H1 (cell line): ENCODE data around the gene CELSR1. TPM values are rescaled to one million over a fixed set of nuclear protein-coding genes. Genes with fewer than 3 reads are reported as not detected.

Source experiments
- CTCF ChIA-PET: fragments of 300-600 bp; sonication (Branson Sonifier 250); formaldehyde crosslinking; loops from one replicate; lab custom pipeline; 2021; ENCODE audit not compliant: partially characterized antibody; lab: Charles Lee
- POLR2A ChIA-PET: fragments of 300-600 bp; sonication (Branson Sonifier 250); formaldehyde crosslinking; loops from one replicate; lab custom pipeline; 2021; ENCODE audit warnings: inconsistent platforms; ENCODE audit not compliant: partially characterized antibody; lab: Charles Lee
- DNase-seq, 2 experiments: peaks; one replicate each; pipeline versions ENCODE4 v3.0.0 to v3.0.0-alpha.2; 2010 to 2022; ENCODE audit warnings: low spot score in 2 of 2, low read depth in 1 of 2, mixed read lengths in 1 of 2
- FAIRE-seq: peaks from 2 replicates; lab custom pipeline; 2011; peaks lifted over from hg19 to GRCh38; lab: Jason Lieb, UNC
- H2AFZ ChIP-seq: 2 replicates; pipeline ENCODE4 v1.8.1; 2012; ENCODE audit warnings: low read length, inconsistent platforms
- H2AK5ac ChIP-seq: 2 replicates; pipeline ENCODE4 v1.6.1; 2013; ENCODE audit warnings: low read depth, low read length
- H2BK120ac ChIP-seq: replicated peaks from 2 replicates; pipeline ENCODE3; 2013; ENCODE audit warnings: low read depth, low read length, inconsistent platforms
- H2BK12ac ChIP-seq: 2 replicates; pipeline ENCODE4 v1.6.1; 2013; ENCODE audit warnings: low read depth, low read length
- H2BK15ac ChIP-seq: 2 replicates; pipeline ENCODE4 v1.6.1; 2013; ENCODE audit warnings: low read length
- H2BK20ac ChIP-seq: 2 replicates; pipeline ENCODE4 v1.6.1; 2013; ENCODE audit warnings: low read length
- H2BK5ac ChIP-seq: 2 replicates; pipeline ENCODE4 v1.6.1; 2013; ENCODE audit warnings: low read depth, low read length
- H3K14ac ChIP-seq: 2 replicates; pipeline ENCODE4 v1.6.1; 2013; ENCODE audit warnings: inconsistent platforms; ENCODE audit not compliant: insufficient read length
- H3K18ac ChIP-seq: 2 replicates; pipeline ENCODE4 v1.6.1; 2013; ENCODE audit warnings: low read length; ENCODE audit errors: extremely low read depth
- H3K23ac ChIP-seq: 2 replicates; pipeline ENCODE4 v1.6.1; 2013; ENCODE audit warnings: inconsistent platforms; ENCODE audit not compliant: insufficient read length
- H3K23me2 ChIP-seq: 2 replicates; pipeline ENCODE4 v1.6.1; 2013; ENCODE audit warnings: low read depth, low read length
- H3K27ac ChIP-seq: 2 replicates; pipeline ENCODE4 v1.6.1; 2011; ENCODE audit warnings: low read depth, low read length, inconsistent platforms
- H3K27me3 ChIP-seq, 4 experiments: replicated peaks in 1 of 4; 1 replicate in 1 of 4; 2 replicates in 3 of 4; pipeline versions ENCODE4 v1.6.1 to v1.8.1; 2011 to 2013; ENCODE audit warnings: low read length in 3 of 4, mild to moderate bottlenecking in 3 of 4, inconsistent platforms in 2 of 4, mixed read lengths in 2 of 4, moderate library complexity in 1 of 4; ENCODE audit not compliant: control insufficient read depth in 3 of 4, insufficient read depth in 3 of 4; ENCODE audit errors: extremely low read depth in 1 of 4
- H3K36me3 ChIP-seq, 4 experiments: 2 replicates each; pipeline versions ENCODE4 v1.6.1 to v1.8.1; 2011 to 2013; ENCODE audit warnings: mild to moderate bottlenecking in 4 of 4, low read length in 3 of 4, moderate library complexity in 2 of 4, control low read depth in 1 of 4, inconsistent platforms in 1 of 4; ENCODE audit not compliant: insufficient read depth in 4 of 4, control insufficient read depth in 2 of 4
- H3K4ac ChIP-seq: replicated peaks from 2 replicates; pipeline ENCODE3; 2013; ENCODE audit warnings: low read length, low read depth, mixed read lengths, inconsistent platforms; ENCODE audit not compliant: insufficient read length
- H3K4me1 ChIP-seq, 4 experiments: replicated peaks in 1 of 4; 1 replicate in 1 of 4; 2 replicates in 3 of 4; pipeline versions ENCODE4 v1.6.1 to v1.8.1; 2011 to 2013; ENCODE audit warnings: low read length in 3 of 4, inconsistent platforms in 2 of 4, mixed read lengths in 1 of 4; ENCODE audit not compliant: insufficient read depth in 4 of 4, control insufficient read depth in 3 of 4
- H3K4me2 ChIP-seq, 2 experiments: 2 replicates each; pipeline versions ENCODE4 v1.6.1 to v1.8.1; 2011 to 2013; ENCODE audit warnings: low read depth in 2 of 2, low read length in 2 of 2, control low read depth in 1 of 2, inconsistent platforms in 1 of 2, mild to moderate bottlenecking in 1 of 2; ENCODE audit not compliant: insufficient read depth in 1 of 2
- H3K4me3 ChIP-seq, 4 experiments: fragments of 200-600, 300-600 bp in 1 of 4; sonication (generic), shearing (Covaris generic), sonication (Bioruptor Twin) in 1 of 4; 2 replicates each; pipeline versions ENCODE4 v1.5.1 to v1.8.1; 2011 to 2016; ENCODE audit warnings: low read length in 4 of 4, low read depth in 3 of 4, control low read depth in 2 of 4, inconsistent platforms in 2 of 4, mild to moderate bottlenecking in 2 of 4, mixed read lengths in 1 of 4, moderate library complexity in 1 of 4; ENCODE audit not compliant: insufficient read depth in 2 of 4; ENCODE audit errors: extremely low read depth in 1 of 4
- H3K56ac ChIP-seq: replicated peaks from 2 replicates; pipeline ENCODE3; 2013; ENCODE audit warnings: low read depth, mild to moderate bottlenecking, mixed read lengths, low read length, inconsistent platforms; ENCODE audit not compliant: insufficient read length
- H3K79me1 ChIP-seq: 2 replicates; pipeline ENCODE4 v1.6.1; 2013; ENCODE audit warnings: low read depth, low read length, control low read depth
- H3K79me2 ChIP-seq, 2 experiments: 2 replicates each; pipeline versions ENCODE4 v1.6.1 to v1.8.1; 2012 to 2013; ENCODE audit warnings: low read length in 2 of 2, mild to moderate bottlenecking in 2 of 2, inconsistent platforms in 1 of 2; ENCODE audit not compliant: insufficient read depth in 2 of 2, control insufficient read depth in 1 of 2
- H3K9ac ChIP-seq, 4 experiments: replicated peaks in 1 of 4; 1 replicate in 1 of 4; 2 replicates in 3 of 4; pipeline versions ENCODE4 v1.6.1 to v1.8.1; 2011 to 2013; ENCODE audit warnings: low read depth in 3 of 4, low read length in 3 of 4, control low read depth in 2 of 4, mild to moderate bottlenecking in 2 of 4, moderate library complexity in 2 of 4, inconsistent platforms in 1 of 4; ENCODE audit errors: extremely low read depth in 1 of 4
- H3K9me3 ChIP-seq, 2 experiments: 2 replicates each; pipeline versions ENCODE4 v1.6.1 to v1.8.1; 2012 to 2013; ENCODE audit warnings: mild to moderate bottlenecking in 2 of 2, moderate library complexity in 2 of 2, control low read depth in 1 of 2, inconsistent platforms in 1 of 2, low read depth in 1 of 2, low read length in 1 of 2, mixed read lengths in 1 of 2; ENCODE audit not compliant: insufficient read depth in 2 of 2
- H4K20me1 ChIP-seq, 2 experiments: replicated peaks in 1 of 2; 2 replicates each; pipeline versions ENCODE3 to v1.8.1; 2011 to 2013; ENCODE audit warnings: inconsistent platforms in 2 of 2, low read length in 2 of 2, mild to moderate bottlenecking in 1 of 2; ENCODE audit not compliant: insufficient read depth in 2 of 2, control insufficient read depth in 1 of 2
- H4K5ac ChIP-seq: 2 replicates; pipeline ENCODE4 v1.6.1; 2013; ENCODE audit warnings: low read length, low read depth, mixed read lengths, inconsistent platforms; ENCODE audit not compliant: insufficient read length
- H4K8ac ChIP-seq: 2 replicates; pipeline ENCODE4 v1.8.0; 2013; ENCODE audit warnings: mild to moderate bottlenecking, moderate library complexity, low read length, inconsistent platforms; ENCODE audit not compliant: insufficient read depth; ENCODE audit errors: extremely low read depth
- H4K91ac ChIP-seq: replicated peaks from 2 replicates; pipeline ENCODE3; 2013; ENCODE audit warnings: low read length, mixed read lengths, inconsistent platforms; ENCODE audit not compliant: insufficient read length
- CHD2 ChIP-seq: IDR thresholded peaks from 2 replicates; pipeline ENCODE4 v1.6.1; 2012; ENCODE audit warnings: low read length, improper control_type of control experiment
- EGR1 ChIP-seq: IDR thresholded peaks from 2 replicates; pipeline ENCODE4 v1.6.1; 2011; ENCODE audit warnings: low read depth, low read length, borderline replicate concordance
- EZH2 ChIP-seq: fragments of 200-600 bp; sonication (generic); IDR thresholded peaks from 2 replicates; pipeline ENCODE4 v1.7.1; 2012; ENCODE audit warnings: low read depth, mild to moderate bottlenecking, moderate library complexity, low read length, inconsistent platforms; ENCODE audit not compliant: severe bottlenecking
- RNF2 ChIP-seq: fragments of 200-900, 300-1000 bp; sonication (generic); IDR thresholded peaks from 2 replicates; pipeline ENCODE4 v1.7.1; 2016; ENCODE audit warnings: borderline replicate concordance, low read depth, mild to moderate bottlenecking, antibody characterized with exemption, low read length; ENCODE audit not compliant: poor library complexity, severe bottlenecking; ENCODE audit errors: missing control alignments
- SP1 ChIP-seq: IDR thresholded peaks from 2 replicates; pipeline ENCODE4 v1.6.1; 2011; ENCODE audit warnings: low read depth, low read length
- WGBS, 2 experiments: shearing (Covaris generic) in 1 of 2; methylation state at CpG; one replicate each; pipeline versions ENCODE4 v1.1.6 to v1.1.7; 2013 to 2015; ENCODE audit warnings: low lambda C conversion rate in 2 of 2, mixed read lengths in 2 of 2, inconsistent platforms in 1 of 2, low coverage in 1 of 2, missing lambda C conversion rate in 1 of 2; ENCODE audit not compliant: insufficient replicate concordance in 2 of 2, insufficient coverage in 1 of 2, insufficient read length in 1 of 2; ENCODE audit errors: extremely low coverage in 1 of 2, missing lambda C conversion rate in 1 of 2; 5-methylcytosine and 5-hydroxymethylcytosine counted together
- polyA plus RNA-seq, 7 experiments: library from polyadenylated mRNA; depleted of rRNA in 3 of 7; stranded (reverse) in 5 of 7; unstranded in 2 of 7; fragments of >200 nt in 5 of 7; fragments of 200-250 nt in 2 of 7; gene quantifications; 1 replicate in 5 of 7; 2 replicates in 1 of 7; 4 replicates in 1 of 7; pipeline versions ENCODE4 v1.2.1 to v1.2.3, GENCODE V29; 2011 to 2013; ENCODE audit warnings: missing spikeins in 2 of 7, mixed read lengths in 2 of 7
- total RNA-seq: library from RNA; stranded (reverse); fragmentation: NEBNext Ultra II Directional; extraction: Animal tissue kit (Norgen Biotek cat#: 25700); gene quantifications from 2 replicates; pipeline ENCODE4 v1.2.1, GENCODE V29; 2021

The CELSR1 gene
- total and polyA plus RNA-seq, 2 of the 8 experiments (the other 6 are each of a cell fraction or from before 2014, with no cell fraction given) = 9.0 to 12.4 TPM

DNA sequence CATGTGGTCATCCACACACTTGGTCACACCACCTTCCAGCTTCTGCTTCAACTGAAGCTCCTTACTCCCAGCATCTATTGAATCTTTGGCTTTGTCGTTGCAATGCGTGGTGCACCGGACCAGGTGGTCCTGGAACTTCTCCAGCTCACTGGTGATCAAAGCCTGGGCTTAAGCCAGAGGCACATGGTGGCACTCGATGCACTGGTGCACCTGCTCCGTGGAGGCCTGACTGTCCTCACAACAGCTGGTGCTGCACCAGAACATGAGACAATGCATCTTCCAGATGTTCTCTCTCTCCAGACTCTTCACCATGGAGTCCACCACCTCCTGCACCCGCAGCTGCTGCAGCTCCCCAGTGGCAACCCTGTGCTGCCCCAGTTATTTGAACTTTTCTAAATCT is 56.0 kb downstream of the CELSR1 start:
- DNase-seq = no peak
- Histone ChIP-seq H3K79me2 (no peaks in the 10 kb centered on the region), H2AFZ (no peak overlapping the region), H4K20me1 (no peaks in the 10 kb centered on the region), H3K9ac (no peak overlapping the region), H3K79me1 (no peaks in the 10 kb centered on the region; the same call in 1 of the 2 replicates), H3K4me1 (peaks cover 0 to 9% (median 6%) of the 10 kb centered on the region in 4 experiments; a peak in 5 of 7 replicates)
- 72% methylated on average over 6 of the region's 6 CpGs; no CpG with 5 or more reads in 1 of the 2 experiments for WGBS, 2 experiments
- POLR2A ChIA-PET = interaction anchor here (1.5 kb wide), 1 partner anchor 10 kb away, joined by 3 read pairs; no protein-coding TSS in a partner anchor
- no peak for FAIRE-seq
- CTCF ChIA-PET = interaction anchor here (0.8 to 2.0 kb wide), 5 partner anchors 10 to 114 kb away, joined by 3 to 6 read pairs (median 6); no protein-coding TSS in a partner anchor
- TF ChIP-seq EZH2 (no peak), EGR1 (no peak), SP1 (no peak), CHD2 (no peak), RNF2 (no peak)
- TF ChIP-seq, all 59 proteins: peak for 0
- H3K14ac ChIP-seq = no peak overlapping the region
- H3K27me3 ChIP-seq = no peaks in the 10 kb centered on the region
- no peak overlapping the region for H2BK12ac ChIP-seq
- H3K9me3 ChIP-seq = peaks cover 3 to 4% of the 10 kb centered on the region in 2 experiments; a peak in 2 of 4 replicates
- no peak overlapping the region for H2BK15ac ChIP-seq
- no peak overlapping the region for H2BK5ac ChIP-seq
- no peak overlapping the region for H4K5ac ChIP-seq
- H3K23ac ChIP-seq = no peak overlapping the region
- H4K91ac ChIP-seq = no peak overlapping the region
- H4K8ac ChIP-seq = no peak overlapping the region
- H3K56ac ChIP-seq = no peak overlapping the region
- H3K27ac ChIP-seq = no peak overlapping the region
- H3K4me3 ChIP-seq = no peak overlapping the region
- H2BK20ac ChIP-seq = no peak overlapping the region
- no peak overlapping the region for H3K4me2 ChIP-seq
- no peak overlapping the region for H3K18ac ChIP-seq
- no peaks in the 10 kb centered on the region for H3K23me2 ChIP-seq
- no peaks in the 10 kb centered on the region for H3K36me3 ChIP-seq
- H2AK5ac ChIP-seq = no peak overlapping the region
- H2BK120ac ChIP-seq = no peak overlapping the region
- H3K4ac ChIP-seq = no peak overlapping the region
